Measurements from ENCODE around the gene TMEM244. TPM values are rescaled to one million over a fixed set of nuclear protein-coding genes. Genes with fewer than 3 reads are reported as not detected.
"Not testable (repeated sequence)": the region's sequence is repeated elsewhere in the genome, so short reads cannot be mapped to it uniquely, and the experiment has no call there.

TMEM244 gene
- total RNA-seq, 1 donor, result 0.52 TPM

DNA sequence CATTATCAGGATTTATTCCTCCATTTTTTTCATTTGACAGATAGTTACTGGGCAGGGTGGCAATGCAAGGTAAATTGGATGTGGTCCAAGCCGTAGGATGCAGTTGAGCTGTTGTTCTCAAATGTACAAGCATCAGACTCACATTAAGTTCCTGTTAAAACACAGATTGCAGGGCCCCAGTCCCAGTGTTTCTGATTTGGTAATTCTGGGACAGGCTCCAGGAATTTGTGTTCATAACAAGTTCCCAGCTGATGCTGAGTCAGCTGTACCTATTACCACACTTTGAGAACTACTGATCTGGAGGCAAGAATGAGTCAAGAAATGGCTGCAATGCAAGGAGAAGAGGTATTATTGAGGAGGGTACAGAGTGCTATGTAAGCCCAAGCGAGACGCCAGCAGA, 11.7 kb downstream of the TMEM244 start:
- H3K4me1 ChIP-seq (ENCODE audit: insufficient read depth, low read length), result no peaks in the 10 kb centered on the region

GRCh38 chr6:129846761-129847160, 14.4 kb downstream of the TMEM244 start:
- H3K9me3 ChIP-seq (ENCODE audit: low read depth, low read length), result no peaks in the 10 kb centered on the region
- H3K27me3 ChIP-seq (ENCODE audit: insufficient read depth, low read length), result no peaks in the 10 kb centered on the region
- no peaks in the 10 kb centered on the region for H3K4me1 ChIP-seq (ENCODE audit: insufficient read depth, low read length)
- H3K4me3 ChIP-seq (ENCODE audit: low read length), result no peak overlapping the region

More for the DNA sequence above, 11.7 kb downstream of the TMEM244 start:
- Histone ChIP-seq H3K27me3 (ENCODE audit: insufficient read depth, low read length) (no peaks in the 10 kb centered on the region), H3K9me3 (ENCODE audit: low read depth, low read length) (no peaks in the 10 kb centered on the region), H3K4me3 (ENCODE audit: low read length) (no peak overlapping the region)

GRCh38 chr6:129845696-129846095, 15.4 kb downstream of the TMEM244 start:
- Histone ChIP-seq H3K4me1 (ENCODE audit: insufficient read depth, low read length) (no peaks in the 10 kb centered on the region), H3K27me3 (ENCODE audit: insufficient read depth, low read length) (no peaks in the 10 kb centered on the region), H3K9me3 (ENCODE audit: low read depth, low read length) (no peaks in the 10 kb centered on the region), H3K4me3 (ENCODE audit: low read length) (no peak overlapping the region)

DNA sequence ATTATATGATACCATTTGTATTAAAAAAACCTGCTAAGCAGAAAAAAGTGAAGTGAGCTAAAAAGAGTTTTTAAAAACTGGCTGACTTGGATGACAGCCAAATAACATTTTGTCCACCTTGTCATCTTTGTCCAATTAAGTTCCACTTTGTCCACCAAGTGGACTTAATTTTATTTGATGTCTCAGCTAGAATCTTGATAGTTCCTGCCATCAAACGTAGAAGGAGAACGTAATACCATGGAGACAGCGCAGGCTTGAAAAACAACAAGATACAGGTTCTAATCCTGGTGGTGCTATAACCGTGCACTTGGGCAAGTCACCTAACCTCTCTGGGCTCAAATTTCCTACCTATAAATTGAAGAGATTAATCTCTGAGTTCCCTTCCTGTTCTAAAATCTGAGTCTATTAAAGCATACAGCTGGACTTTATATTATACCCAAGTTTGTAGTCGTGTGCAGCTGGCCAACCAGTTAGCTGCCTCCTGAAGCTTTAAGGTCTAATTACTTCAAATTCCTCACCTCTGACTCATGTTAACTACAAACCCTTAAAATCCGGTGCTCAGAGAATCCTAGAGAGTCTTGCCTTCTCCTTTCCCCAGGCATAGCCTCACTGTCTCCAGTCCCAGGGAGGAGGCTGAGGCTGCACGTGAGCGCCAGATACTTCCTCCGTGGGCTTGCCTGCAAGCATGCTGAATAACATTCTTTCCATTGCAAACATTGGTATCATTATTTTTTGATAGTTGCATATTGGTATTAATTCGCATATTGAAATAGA, 16.8 kb downstream of the TMEM244 start:
- H3K9me3 ChIP-seq (ENCODE audit: low read depth, low read length), result no peaks in the 10 kb centered on the region

DNA sequence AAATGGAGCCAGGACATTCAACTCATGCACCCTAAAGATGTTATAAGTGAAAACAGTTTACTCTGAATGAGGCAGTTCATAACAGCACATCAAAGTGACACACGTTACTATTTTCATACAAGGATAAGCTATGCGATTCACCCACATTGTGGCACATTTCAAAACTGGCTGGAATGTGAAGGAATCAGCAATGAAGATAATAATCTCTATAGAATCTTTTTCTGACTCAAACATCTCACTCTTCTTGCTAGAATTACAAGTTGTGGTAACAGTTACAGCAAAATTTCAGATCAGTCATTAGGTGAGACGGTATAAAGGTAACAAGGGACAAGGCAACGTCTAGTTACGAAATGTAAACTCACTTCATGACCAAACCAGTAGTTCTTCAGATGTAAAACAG, 17.5 kb downstream of the TMEM244 start:
- Histone ChIP-seq H3K4me3 (ENCODE audit: low read length) (no peak overlapping the region), H3K9me3 (ENCODE audit: low read depth, low read length) (no peaks in the 10 kb centered on the region), H3K4me1 (ENCODE audit: insufficient read depth, low read length) (no peaks in the 10 kb centered on the region), H3K27me3 (ENCODE audit: insufficient read depth, low read length) (no peaks in the 10 kb centered on the region)

More for the DNA sequence above, 16.8 kb downstream of the TMEM244 start:
- no peaks in the 10 kb centered on the region for H3K4me1 ChIP-seq (ENCODE audit: insufficient read depth, low read length)
- H3K4me3 ChIP-seq (ENCODE audit: low read length), result no peak overlapping the region
- H3K27me3 ChIP-seq (ENCODE audit: insufficient read depth, low read length), result no peaks in the 10 kb centered on the region

GRCh38 chr6:129842881-129843409, 18.2 kb downstream of the TMEM244 start:
- Histone ChIP-seq H3K27me3 (ENCODE audit: insufficient read depth, low read length) (no peaks in the 10 kb centered on the region), H3K4me1 (ENCODE audit: insufficient read depth, low read length) (no peaks in the 10 kb centered on the region), H3K9me3 (ENCODE audit: low read depth, low read length) (no peaks in the 10 kb centered on the region), H3K4me3 (ENCODE audit: low read length) (no peak overlapping the region)

- no peaks in the 10 kb centered on the region for H3K9me3 ChIP-seq (ENCODE audit: low read depth, low read length)
- no peaks in the 10 kb centered on the region for H3K4me1 ChIP-seq (ENCODE audit: insufficient read depth, low read length)
- no peaks in the 10 kb centered on the region for H3K27me3 ChIP-seq (ENCODE audit: insufficient read depth, low read length)
- no peak overlapping the region for H3K4me3 ChIP-seq (ENCODE audit: low read length)
Observed at GRCh38 chr6:129842137-129842536, 19.0 kb downstream of the TMEM244 start.

DNA sequence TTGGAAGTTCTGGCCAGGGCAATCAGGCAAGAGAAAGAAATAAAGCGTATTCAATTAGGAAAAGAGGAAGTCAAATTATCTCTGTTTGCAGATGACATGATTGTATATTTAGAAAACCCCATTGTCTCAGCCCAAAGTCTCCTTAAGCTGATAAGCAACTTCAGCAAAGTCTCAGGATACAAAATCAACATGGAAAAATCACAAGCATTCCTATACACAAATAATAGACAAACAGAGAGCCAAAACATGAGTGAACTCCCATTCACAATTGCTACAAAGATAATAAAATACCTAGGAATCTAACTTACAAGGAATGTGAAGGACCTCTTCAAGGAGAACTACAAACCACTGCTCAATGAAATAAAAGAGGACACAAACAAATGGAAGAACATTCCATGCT, 21.6 kb downstream of the TMEM244 start:
- not testable (repeated sequence) for H3K4me3 ChIP-seq (ENCODE audit: low read length); H3K27me3 ChIP-seq (ENCODE audit: insufficient read depth, low read length); H3K4me1 ChIP-seq (ENCODE audit: insufficient read depth, low read length); H3K9me3 ChIP-seq (ENCODE audit: low read depth, low read length)

DNA sequence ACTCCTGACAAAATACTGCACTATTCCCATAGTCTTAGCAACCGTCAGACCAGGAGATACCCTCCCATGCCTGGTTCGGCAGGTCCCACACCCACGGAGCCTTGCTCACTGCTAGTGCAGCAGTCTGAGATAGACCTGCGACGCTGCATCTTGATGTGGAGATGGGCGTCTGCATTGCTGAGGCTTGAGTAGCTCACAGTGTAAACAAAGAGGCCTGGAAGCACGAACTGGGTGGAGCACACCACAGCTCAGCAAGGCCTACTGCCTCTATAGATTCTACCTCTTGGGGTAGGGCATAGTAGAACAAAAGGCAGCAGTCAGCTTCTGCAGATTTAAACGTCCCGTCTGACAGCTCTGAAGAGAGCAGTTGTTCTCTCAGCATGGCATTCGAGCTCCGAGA, 25.4 kb downstream of the TMEM244 start:
- Histone ChIP-seq H3K27me3 (ENCODE audit: insufficient read depth, low read length) (no peaks in the 10 kb centered on the region), H3K4me3 (ENCODE audit: low read length) (no peak overlapping the region), H3K4me1 (ENCODE audit: insufficient read depth, low read length) (no peaks in the 10 kb centered on the region), H3K9me3 (ENCODE audit: low read depth, low read length) (no peaks in the 10 kb centered on the region)

DNA sequence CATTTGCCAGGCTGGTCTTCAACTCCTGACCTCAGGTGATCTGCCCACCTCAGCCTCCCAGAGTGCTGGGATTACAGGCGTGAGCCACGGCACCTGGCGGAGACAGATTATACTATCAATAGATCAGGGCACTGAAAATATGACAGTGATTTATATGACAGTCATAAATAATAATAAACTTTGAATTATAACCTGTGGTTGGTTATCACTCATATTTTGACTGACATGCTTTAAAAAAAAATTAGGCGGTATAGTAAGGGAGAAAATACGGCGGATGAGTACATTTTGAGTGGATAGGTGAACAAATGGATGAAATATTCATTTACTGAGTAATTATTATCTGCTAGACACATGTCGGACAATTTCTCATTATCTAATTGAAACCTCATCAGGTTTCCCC, 28.8 kb downstream of the TMEM244 start:
- Histone ChIP-seq H3K4me3 (ENCODE audit: low read length) (no peak overlapping the region), H3K4me1 (ENCODE audit: insufficient read depth, low read length) (no peaks in the 10 kb centered on the region), H3K27me3 (ENCODE audit: insufficient read depth, low read length) (no peaks in the 10 kb centered on the region), H3K9me3 (ENCODE audit: low read depth, low read length) (no peaks in the 10 kb centered on the region)

GRCh38 chr6:129828229-129828628, 32.9 kb downstream of the TMEM244 start:
- no peak overlapping the region for H3K4me3 ChIP-seq (ENCODE audit: low read length)
- no peaks in the 10 kb centered on the region for H3K4me1 ChIP-seq (ENCODE audit: insufficient read depth, low read length)
- no peaks in the 10 kb centered on the region for H3K9me3 ChIP-seq (ENCODE audit: low read depth, low read length)
- H3K27me3 ChIP-seq (ENCODE audit: insufficient read depth, low read length), result no peaks in the 10 kb centered on the region

DNA sequence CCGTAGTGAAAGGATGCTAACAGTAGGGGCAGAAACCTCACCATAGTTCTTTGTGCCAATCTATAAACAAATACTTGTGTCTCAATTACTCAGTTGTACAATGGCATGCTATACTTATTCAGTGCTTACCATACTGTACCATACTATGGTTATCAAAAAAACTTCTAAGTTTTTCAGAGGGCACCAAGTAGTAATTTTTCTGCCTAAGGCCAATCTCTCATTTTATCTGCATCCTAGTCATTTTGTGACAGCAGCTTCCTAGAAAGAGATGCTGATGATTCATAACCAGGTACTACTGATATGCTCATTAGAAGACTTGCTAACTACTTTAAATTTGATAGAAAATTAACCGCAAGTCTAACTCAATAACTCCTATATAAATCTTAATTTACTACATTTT, 42.9 kb downstream of the TMEM244 start:
- H3K4me3 ChIP-seq (ENCODE audit: low read length), result no peak overlapping the region
- peaks cover 6% of the 10 kb centered on the region for H3K27me3 ChIP-seq (ENCODE audit: insufficient read depth, low read length)
- no peaks in the 10 kb centered on the region for H3K9me3 ChIP-seq (ENCODE audit: low read depth, low read length)
- no peaks in the 10 kb centered on the region for H3K4me1 ChIP-seq (ENCODE audit: insufficient read depth, low read length)

DNA sequence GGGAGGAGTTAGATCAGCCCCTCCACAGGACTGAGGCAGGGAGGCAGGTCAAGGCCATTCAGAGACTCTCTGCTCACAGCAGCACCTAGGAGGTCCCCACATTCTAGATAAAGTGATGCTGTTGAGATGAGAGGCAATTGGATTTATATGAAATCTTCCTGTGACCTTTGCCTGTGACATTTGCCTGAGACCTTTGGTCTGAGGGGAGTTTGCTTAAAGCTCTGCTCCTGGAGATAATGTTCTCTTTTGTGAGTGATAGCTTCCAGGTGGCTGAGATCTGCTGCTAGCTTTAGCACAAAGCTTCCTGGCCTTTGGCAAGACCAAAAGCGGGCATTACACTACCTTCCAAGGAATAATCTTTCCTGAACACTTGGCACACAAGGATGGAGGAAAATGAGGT, 43.3 kb downstream of the TMEM244 start:
- Histone ChIP-seq H3K9me3 (ENCODE audit: low read depth, low read length) (no peaks in the 10 kb centered on the region), H3K4me1 (ENCODE audit: insufficient read depth, low read length) (no peaks in the 10 kb centered on the region), H3K4me3 (ENCODE audit: low read length) (no peak overlapping the region), H3K27me3 (ENCODE audit: insufficient read depth, low read length) (peaks cover 6% of the 10 kb centered on the region)

- H3K27me3 ChIP-seq (ENCODE audit: insufficient read depth, low read length), result peaks cover 6% of the 10 kb centered on the region
Observed at GRCh38 chr6:129817332-129817731, 43.8 kb downstream of the TMEM244 start.

GRCh38 chr6:129812145-129812777, 48.9 kb downstream of the TMEM244 start:
- no peaks in the 10 kb centered on the region for H3K4me1 ChIP-seq (ENCODE audit: insufficient read depth, low read length)

More at GRCh38 chr6:129817332-129817731, 43.8 kb downstream of the TMEM244 start:
- Histone ChIP-seq H3K4me3 (ENCODE audit: low read length) (no peak overlapping the region), H3K4me1 (ENCODE audit: insufficient read depth, low read length) (no peaks in the 10 kb centered on the region), H3K9me3 (ENCODE audit: low read depth, low read length) (no peaks in the 10 kb centered on the region)

GRCh38 chr6:129807141-129807540, 54.0 kb downstream of the TMEM244 start:
- H3K27me3 ChIP-seq (ENCODE audit: insufficient read depth, low read length); H3K4me1 ChIP-seq (ENCODE audit: insufficient read depth, low read length); H3K9me3 ChIP-seq (ENCODE audit: low read depth, low read length); H3K4me3 ChIP-seq (ENCODE audit: low read length): not testable (repeated sequence)

More at GRCh38 chr6:129812145-129812777, 48.9 kb downstream of the TMEM244 start:
- H3K4me3 ChIP-seq (ENCODE audit: low read length), result no peak overlapping the region
- no peaks in the 10 kb centered on the region for H3K27me3 ChIP-seq (ENCODE audit: insufficient read depth, low read length)
- H3K9me3 ChIP-seq (ENCODE audit: low read depth, low read length), result no peaks in the 10 kb centered on the region

Measured in mononuclear cell (primary cell).